Stimulated activated CD4-positive, alpha-beta T cell treated with anti-CD3 and anti-CD28 coated beads, Interleukin-2, amount 100 ng/mL, for 48 hours (primary cell): ENCODE results near the gene PBX1.

Experiments
- DNase-seq, 2 donors: peaks; one replicate each; pipeline ENCODE4 v3.0.0-alpha.2; 2020

Gene PBX1

GRCh38 chr1:164564378-164564777, 5.4 kb downstream of the PBX1 start:
- no peak for DNase-seq

- no peak for DNase-seq
Measured at GRCh38 chr1:164565357-164565756, 6.4 kb downstream of the PBX1 start.

DNA sequence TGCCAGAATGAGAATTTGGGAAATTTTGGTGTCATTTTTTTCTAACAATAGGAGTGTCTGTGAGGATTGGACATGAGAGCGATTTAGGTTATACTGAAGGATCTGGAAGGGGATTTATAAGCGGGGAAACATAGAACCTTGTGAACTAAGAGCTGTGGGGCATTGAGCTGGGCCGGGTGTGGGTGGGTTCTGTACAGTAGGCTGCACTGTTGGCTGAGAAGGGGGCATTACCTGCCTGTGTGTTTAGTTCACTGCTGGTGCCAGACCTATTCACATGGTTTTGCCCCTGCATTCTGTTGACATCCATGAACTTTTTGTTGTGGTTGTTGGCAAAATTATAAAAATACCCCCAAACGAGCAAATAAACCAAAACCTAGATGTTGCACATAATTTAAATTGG, 8.8 kb downstream of the PBX1 start:
- DNase-seq = no peak

DNA sequence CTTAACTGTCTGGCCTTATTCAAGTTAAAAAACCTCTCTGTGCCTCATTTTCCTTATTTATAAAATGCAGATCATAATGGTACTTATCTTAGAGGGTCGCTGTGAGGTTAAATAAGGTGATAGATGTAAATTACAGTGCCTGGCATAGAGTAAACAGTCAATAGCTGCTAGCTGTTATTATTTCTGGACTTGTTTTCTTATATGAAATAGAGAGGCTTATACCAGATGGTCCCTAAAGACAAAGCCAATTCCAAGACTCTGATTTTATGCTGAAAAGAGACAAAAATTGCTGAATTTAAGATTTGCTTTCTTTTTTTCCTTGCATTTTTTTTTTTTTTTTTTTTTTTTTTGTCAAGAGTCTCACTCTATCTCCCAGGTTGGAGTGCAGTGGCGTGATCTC, 10.3 kb downstream of the PBX1 start:
- DNase-seq = no peak

- no peak for DNase-seq
Measured at GRCh38 chr1:164569866-164570265, 10.9 kb downstream of the PBX1 start.

- no peak for DNase-seq
Measured at GRCh38 chr1:164571333-164571732, 12.3 kb downstream of the PBX1 start.

DNA sequence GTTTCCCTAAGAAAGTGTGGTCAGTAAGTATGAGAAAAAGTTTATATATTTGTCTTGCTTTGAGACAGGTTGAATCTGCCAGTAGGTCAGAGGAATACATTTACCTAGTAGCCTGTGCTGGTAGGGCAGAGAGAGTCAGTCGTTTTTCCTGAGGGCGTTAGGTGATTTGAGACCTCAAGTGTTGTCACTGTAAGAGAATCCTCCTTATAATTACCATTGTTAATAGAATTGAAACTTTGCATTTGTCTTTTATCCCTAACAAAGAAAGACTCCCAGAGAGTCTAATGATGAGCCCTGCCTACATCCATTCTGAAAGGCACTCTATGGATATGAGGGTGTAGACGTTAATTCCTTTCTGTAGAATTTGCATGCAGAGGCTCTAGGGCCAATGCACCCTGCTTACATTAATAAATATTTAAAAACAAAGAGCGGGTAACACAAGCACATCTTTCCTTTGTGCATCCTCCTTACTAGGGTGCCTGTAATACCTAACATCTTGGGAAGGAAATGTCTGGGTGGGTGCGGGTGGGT, 16.4 kb downstream of the PBX1 start:
- DNase-seq = no peak

DNA sequence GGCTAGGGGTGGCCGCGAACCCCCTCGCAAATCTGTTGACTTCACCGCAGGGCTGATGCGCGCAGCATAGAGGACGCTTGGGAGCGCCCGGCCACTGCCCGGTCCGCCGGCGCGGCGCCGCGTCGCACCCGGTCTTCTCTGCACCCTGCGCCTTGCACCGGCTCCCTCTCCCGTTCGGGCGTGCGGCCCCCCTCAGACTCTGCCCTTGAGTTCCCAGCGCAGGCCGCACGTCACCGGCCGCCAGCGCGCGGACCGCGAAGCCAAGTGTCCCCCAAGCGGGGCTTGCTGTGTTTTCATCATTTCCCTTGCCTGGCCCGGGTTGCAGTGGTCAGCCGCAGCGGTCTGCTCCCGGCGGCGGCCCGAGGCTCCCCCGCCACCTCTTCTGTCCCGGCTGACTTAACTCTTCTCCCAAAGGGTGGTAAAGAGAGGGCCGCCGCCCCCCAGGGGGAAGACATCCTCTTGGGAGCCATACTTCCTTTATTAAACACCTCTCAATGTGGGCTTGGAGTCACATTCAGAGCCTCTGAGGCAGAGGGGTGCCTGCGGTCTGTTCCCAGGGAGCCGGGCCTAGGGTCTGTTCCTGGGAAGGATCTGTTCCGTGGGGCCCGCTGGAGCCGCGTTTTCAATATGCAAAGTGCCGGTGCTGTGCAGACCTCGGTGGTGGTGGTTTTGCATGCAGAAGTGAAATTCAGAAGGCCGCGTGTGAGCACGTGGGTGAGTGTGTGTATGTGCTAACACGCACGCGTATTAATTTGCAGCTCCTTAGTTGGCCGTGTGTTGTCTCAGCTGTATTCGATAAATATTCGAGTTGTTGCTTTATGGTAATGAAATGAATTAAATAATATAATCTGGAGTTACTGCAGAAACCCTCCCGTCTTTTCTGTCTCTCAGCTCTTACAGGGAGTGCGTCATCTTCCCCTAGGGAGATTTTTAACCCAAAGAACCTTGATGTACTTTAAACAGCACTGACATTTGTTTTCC, 17.6 kb downstream of the PBX1 start:
- DNase-seq = no peak

DNA sequence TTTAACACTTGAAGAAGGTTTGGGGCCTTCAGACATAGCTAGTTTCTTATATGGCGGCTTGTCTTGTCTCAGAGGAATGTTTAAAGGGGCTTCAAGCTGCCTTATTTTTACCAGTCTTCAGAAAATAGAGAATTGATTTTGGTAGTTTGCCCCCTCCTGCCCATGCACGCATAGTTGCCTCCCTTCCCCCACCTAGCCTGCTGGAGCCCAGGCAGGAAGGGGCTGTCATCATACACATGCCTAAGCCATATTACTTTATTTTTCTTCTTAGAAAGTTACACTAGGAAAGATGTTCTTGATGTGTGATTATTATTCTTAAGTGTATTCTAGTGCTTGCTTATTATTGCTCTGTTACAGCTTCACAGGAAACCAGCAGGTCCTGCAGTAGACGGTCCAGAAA, 18.3 kb downstream of the PBX1 start:
- DNase-seq = no peak

DNA sequence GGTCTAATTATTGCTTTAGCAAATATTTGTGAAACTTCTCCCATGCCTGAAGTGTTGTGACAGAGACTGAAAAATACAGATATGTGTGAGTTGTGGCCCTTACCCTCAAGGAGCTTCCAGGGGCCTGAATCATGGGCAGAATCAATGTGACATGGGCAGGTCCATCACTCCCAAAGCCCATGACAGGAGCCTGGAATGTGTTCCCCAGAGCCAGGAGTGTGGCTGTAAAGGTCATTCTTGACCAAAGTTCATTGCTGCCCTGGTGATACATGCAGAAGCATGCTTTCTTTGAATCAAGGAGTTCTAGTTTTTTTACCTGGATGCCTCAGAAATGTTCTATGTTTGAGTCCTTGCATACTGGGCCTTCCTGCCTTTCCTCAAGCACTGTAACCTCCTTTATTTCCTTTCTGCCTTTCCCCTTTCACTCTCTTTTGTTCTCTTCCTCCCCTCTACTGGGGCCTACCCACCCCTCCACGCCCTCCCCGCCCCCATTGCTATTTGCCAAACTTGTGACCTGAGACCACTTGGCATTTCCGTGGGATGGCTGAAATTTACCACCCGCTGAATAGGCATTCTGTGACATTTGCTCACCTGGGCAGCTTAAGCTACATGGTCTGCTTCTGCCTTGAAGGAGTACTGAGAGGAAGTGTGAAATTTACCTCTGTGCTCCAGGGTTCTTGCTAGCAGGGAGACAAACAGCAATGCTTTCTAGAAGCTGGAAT, 19.7 kb downstream of the PBX1 start:
- no peak for DNase-seq

DNA sequence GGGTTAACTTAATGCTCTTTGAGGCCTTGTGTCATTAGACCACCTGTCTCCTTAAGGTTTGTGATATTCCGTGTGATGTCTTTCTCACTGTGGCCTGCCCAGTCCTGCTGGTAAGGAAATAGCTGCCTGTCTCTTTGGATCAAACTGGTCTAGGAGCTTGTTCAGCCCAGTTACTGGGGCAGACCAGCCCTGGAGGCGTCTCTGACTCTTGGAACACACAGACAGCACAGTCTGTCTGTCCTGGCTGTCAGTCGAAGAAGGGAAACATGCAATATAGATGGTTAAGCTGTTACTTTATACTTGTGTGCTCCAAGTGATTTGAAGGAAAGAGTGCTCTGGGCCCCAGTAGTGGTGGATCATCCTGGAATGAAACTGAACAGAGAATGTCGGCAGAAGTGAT, 20.4 kb downstream of the PBX1 start:
- DNase-seq = no peak

DNA sequence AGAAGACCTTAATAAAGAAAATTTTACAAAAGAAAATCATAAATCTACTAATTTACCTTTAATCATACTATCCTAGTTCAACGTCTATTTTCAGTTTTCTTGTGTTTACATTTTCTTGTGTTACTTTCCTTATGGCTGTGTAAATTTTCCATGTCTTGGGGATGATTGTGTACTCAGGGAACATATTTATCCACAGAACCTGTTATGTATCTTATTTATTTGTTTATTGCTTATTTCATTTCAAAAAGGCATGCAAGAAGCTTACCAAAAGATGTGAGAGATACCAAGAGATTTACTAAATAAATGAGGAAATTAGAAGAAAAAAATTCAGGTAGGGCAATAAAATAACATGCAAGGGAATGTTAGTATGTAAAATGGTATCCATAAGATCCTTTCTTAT, 22.8 kb downstream of the PBX1 start:
- no peak for DNase-seq

GRCh38 chr1:164583196-164583595, 24.2 kb downstream of the PBX1 start:
- no peak for DNase-seq

DNA sequence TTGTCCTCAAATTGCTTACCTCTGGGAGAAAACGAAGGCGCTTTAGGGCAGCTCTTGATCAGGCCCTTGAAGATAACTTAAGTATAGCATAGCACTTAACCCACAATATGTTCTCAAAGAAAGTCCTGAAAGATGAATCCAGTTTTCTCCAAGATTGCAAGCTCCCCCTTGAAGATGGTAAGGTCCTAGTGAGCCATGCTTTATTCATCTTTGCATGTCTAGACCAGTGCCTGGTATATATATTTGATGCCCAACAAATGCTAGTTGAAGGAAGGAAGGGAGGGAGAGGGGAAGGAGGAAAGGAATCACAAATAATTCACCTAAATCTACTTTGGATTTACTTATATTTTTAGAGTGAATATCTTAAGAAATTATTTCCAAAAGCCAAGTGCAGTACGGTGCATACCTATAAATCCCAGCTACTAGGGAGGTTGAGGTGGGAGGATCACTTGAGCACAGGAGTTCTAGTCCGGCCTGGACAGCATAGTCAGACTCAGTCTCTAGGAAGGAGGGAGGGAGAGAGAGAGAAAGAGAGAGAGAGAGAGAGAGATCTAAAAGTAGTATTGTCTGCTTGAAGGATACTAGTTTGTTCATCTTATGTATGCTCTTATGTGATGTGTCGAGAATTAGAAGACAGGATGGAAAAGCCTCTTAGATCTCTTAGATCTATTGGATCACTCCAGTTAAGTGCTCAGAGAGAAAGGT, 25.0 kb downstream of the PBX1 start:
- DNase-seq = no peak

- no peak for DNase-seq
Measured at GRCh38 chr1:164586591-164586990, 27.6 kb downstream of the PBX1 start.

DNA sequence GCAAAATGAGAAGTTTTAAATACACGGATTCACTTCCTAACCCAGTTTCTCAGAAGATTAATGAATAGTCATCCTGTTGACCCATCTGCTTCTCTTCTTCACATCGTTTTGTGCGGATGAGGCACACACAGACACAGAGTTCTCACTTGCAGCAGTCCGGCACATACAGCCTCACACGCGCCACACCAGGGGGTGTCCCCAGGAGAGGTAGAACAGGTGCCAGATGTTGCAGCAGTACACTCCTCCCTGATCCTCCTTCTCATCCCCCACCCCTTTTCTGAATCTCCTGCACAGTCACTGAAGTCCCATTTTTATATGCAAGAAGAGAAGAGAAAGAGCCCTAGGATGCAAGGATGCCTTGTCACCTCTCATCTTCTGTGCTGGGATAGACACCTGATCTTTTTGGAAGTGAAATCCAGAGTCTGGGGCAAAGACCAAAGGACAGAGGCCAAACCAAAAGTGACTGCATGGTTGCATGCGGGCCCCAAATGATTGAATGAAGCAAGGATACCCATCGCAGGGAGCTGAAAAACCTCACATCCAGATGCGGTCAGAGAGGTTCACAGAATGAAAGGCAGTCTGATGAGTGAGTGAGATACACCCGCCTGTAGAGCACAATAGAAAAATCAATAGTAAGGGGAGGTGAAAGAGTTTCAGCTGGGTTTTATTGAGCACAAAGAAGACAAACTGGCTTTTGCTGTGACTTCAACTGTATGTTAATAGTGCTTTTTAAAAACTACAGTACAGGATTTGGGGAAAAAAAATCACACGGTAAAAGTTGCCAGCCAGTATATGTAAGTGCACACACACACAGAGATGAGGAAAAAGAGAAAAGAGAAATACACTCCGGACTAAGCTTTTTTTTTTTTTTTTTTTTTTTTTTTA, 28.9 kb downstream of the PBX1 start:
- no peak for DNase-seq

GRCh38 chr1:164588516-164589341, 29.7 kb downstream of the PBX1 start:
- DNase-seq = no peak

- DNase-seq = no peak
Measured at GRCh38 chr1:164589408-164589807, 30.4 kb downstream of the PBX1 start.

GRCh38 chr1:164589961-164590507, 31.1 kb downstream of the PBX1 start:
- DNase-seq = no peak

DNA sequence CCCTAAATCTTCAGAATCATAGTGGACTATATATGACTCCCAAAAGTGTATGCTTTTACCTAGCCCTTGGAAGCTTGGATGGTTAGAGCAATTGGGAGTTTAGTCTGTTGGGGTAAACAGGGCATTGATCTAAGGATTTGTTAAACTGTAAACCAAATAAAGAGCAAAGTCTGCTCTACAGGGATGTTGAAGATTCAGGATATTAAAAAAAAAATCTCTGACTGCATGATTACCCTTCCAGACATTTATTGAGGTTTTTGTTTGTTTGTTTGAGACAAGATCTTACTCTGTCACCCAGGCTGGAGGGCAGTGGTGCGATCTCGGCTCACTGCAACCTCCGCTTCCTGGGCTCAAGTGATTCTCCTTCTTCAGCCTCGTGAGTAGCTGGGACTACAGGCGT, 31.6 kb downstream of the PBX1 start:
- no peak for DNase-seq

GRCh38 chr1:164591858-164592257, 32.9 kb downstream of the PBX1 start:
- DNase-seq = no peak
